GM12891 (cell line): ENCODE data around the gene CENPT.

Source experiments
- DNase-seq: peaks from one replicate; pipeline ENCODE4 v3.0.0; 2011; ENCODE audit warnings: low spot score; ENCODE audit not compliant: insufficient read length
- FAIRE-seq: peaks from 2 replicates; lab custom pipeline; 2011; peaks lifted over from hg19 to GRCh38; lab: Jason Lieb, UNC
- PAX5 ChIP-seq: IDR thresholded peaks from 2 replicates; pipeline ENCODE4 v1.6.1; 2011; ENCODE audit warnings: low read length, moderate library complexity, mild to moderate bottlenecking; ENCODE audit not compliant: insufficient read depth, severe bottlenecking
- POLR2A ChIP-seq: IDR thresholded peaks from 2 replicates; pipeline ENCODE4 v1.6.1; 2011; ENCODE audit warnings: low read depth, low read length, control low read depth
- POLR2AphosphoS5 ChIP-seq: IDR thresholded peaks from 2 replicates; pipeline ENCODE4 v1.6.1; 2011; ENCODE audit warnings: low read depth, low read length, control low read depth
- POU2F2 ChIP-seq: IDR thresholded peaks from 2 replicates; pipeline ENCODE4 v1.6.1; 2011; ENCODE audit warnings: low read depth, mild to moderate bottlenecking, control low read depth, low read length, moderate library complexity
- SPI1 ChIP-seq: IDR thresholded peaks from 2 replicates; pipeline ENCODE4 v1.6.1; 2011; ENCODE audit warnings: low read depth, low read length, control low read depth
- TAF1 ChIP-seq: IDR thresholded peaks from 2 replicates; pipeline ENCODE4 v1.6.1; 2011; ENCODE audit warnings: low read depth, low read length, control low read depth

CENPT gene

DNA sequence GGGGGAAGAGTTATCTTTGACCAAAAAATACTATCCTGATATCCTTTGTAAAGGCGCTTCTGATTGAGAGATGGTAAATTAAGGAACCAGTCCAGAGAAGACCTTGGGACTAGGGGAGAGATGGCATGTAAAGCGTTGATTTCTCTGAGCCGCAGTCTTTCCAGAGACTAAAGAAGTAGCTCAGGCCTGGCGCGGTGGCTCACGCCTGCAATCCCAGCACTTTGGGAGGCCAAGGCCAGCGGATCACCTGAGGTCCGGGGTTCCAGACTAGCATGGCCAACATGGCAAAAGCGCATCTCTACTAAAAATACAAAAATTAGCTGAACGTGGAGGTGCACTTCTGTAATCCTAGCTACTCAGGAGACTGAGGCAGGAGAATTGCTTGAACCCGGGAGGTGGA is 625 bp upstream of the CENPT start:
- FAIRE-seq (no peak), DNase-seq (no peak)
- TF ChIP-seq POU2F2 (no peak), TAF1 (no peak)

DNA sequence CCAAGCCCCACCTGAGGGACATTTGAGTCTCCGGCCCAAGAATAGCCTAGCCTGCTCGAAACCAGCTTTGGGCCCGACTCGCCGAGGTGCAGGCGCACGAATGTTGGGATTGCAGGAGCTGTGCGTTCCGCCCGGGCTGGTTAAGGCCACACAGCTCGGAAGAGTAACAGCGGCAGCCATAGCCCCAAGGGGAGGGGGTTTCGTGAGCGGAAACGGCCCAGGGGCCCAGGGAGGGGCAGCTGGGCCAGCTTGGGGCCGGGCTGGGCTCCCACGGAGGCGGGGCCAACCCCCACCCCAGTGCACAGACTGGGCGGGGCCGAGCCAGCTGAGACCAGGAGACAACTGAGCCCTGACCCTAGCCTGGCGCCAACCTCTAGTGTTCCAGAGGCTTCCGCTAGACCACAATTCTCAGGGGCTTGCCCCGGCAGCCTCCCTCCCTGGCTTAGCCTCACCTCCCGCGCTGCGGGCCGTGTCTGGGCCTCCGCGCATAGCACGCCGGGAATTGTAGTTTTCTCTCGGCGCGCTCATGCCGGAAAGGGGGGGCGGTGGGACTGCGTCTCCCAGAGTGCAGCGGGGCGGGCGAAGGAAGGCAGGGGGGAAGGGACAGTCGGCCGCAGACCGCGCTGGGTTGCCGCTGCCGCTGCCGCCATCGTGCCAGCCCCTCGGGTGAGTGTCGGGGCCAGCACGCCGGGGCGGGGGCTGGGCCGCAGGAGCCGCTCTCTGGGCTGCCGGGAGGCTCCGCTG is 1.0 kb downstream of the CENPT start, which contains the start of gene NUTF2:
TSS of gene NUTF2 (plus strand) at position 614 of the 744 bp plus-strand sequence. CDS start 18,198 bp downstream, outside the sequence.
- DNase-seq (peak; percentile 94), FAIRE-seq (peak; percentile 93)
- TF ChIP-seq TAF1, result peak; percentile 63; the same call in 1 of the 2 replicates
- TF ChIP-seq PAX5, result no peak
- TF ChIP-seq POLR2AphosphoS5, result peak; percentile 65
- peak; percentile 69 for TF ChIP-seq POLR2A
- TF ChIP-seq POU2F2, result no peak
- no peak for TF ChIP-seq SPI1

GRCh38 chr16:67846063-67846319 is 1.5 kb downstream of the CENPT start:
- DNase-seq, result no peak
- TF ChIP-seq SPI1 (no peak), POLR2A (no peak), TAF1 (no peak), POLR2AphosphoS5 (no peak), POU2F2 (no peak), PAX5 (no peak)
- FAIRE-seq, result no peak

DNA sequence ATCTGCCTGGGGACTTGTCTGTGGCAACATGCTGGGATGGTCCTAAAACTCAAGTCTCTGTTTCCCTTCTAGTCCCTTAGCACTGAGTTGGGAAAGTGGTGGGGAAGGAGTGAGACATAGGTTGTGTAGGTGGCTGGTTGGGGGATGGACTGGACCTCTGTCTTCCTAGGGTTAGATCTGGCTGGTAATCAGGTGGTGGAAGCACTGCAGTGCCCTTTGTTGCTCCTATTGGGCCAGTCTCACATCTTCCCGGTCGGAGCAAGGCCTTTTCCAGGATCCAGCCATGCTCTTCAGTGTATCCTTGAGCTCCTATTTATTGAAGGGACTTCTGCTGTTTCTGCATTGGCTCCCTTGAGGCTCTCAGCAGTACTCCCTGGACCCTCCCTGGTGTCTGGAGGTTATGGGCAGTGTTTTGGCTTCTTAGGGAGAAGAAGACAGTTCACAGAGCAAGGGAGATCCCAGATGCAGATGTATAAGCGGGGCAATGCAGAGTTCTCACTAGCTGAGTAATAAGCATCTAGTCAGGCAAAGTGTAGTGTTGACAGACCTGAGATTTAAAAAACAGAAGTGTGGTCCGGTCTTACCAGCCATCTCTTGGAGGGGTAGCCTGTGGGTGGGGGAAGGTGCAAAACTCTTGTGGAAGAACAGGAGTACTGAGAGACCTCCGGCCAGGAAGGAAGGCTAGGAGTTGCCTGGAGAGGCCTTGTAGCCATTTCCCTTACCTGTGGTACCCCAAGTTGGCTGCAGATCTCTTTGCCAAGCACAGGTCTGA is 2.0 kb downstream of the CENPT start:
- FAIRE-seq (no peak), DNase-seq (no peak)
- no peak for TF ChIP-seq TAF1
- TF ChIP-seq POLR2AphosphoS5, result no peak
- no peak for TF ChIP-seq POLR2A
- TF ChIP-seq POU2F2, result no peak
- no peak for TF ChIP-seq PAX5
- peak; percentile 41; the same call in 1 of the 2 replicates for TF ChIP-seq SPI1

DNA sequence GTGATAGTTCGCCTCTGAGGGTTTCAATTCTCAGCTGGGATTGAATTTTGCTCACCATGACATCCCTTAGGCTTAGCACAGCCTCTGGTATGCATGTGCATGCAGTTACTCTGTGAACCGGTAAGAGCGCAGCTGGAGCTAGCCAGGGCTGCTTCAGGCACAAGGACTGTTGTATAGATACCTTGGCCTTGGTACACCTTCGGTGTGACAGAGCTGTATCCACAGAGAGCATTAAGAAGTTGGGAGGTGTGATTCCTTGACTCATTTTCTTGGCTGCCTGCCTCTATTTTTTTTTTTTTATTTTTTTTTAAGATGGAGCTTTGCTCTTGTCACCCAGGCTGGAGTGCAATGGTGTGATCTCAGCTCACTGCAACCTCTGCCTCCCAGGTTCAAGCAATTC is 3.0 kb downstream of the CENPT start:
- FAIRE-seq (no peak), DNase-seq (no peak)
- TF ChIP-seq PAX5, result no peak
- TF ChIP-seq TAF1, result no peak
- TF ChIP-seq POLR2A, result no peak
- TF ChIP-seq SPI1, result no peak
- no peak for TF ChIP-seq POLR2AphosphoS5
- TF ChIP-seq POU2F2, result no peak

DNA sequence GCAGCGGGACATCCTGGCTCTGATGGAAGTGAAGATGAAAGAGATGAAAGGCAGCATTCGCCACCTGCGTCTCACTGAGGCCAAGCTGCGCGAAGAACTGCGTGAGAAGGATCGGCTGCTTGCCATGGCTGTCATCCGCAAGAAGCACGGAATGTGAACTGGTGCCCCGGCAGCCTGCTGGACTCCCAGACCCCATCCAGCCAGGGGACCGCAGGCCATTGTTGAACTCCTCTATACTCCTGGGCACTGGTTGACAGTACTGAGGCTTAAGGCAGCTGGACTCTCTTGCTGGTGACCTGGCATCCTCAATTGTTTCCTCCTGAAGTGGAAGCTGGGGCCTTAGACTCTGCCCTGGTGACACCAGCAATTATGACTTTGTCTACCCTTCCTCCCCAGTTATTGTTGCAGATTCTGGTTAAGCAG is 4.1 kb downstream of the CENPT start:
- FAIRE-seq (no peak), DNase-seq (no peak)
- no peak for TF ChIP-seq TAF1
- no peak for TF ChIP-seq SPI1
- TF ChIP-seq POLR2AphosphoS5, result no peak
- TF ChIP-seq POU2F2, result no peak
- TF ChIP-seq POLR2A, result no peak
- no peak for TF ChIP-seq PAX5

- DNase-seq, result no peak
- FAIRE-seq, result no peak
- TF ChIP-seq POU2F2 (0 out of 2 replicates have a peak, but pooled peaks have one; percentile 20), TAF1 (no peak; the same call in 1 of the 2 replicates), POLR2A (no peak), SPI1 (no peak), PAX5 (no peak), POLR2AphosphoS5 (no peak)
Observed at GRCh38 chr16:67842509-67843342, 4.8 kb downstream of the CENPT start.

- FAIRE-seq (peak; percentile 91), DNase-seq (peak; percentile 84)
- no peak for TF ChIP-seq POLR2AphosphoS5
- no peak for TF ChIP-seq POLR2A
- 0 out of 2 replicates have a peak, but pooled peaks have one; percentile 17 for TF ChIP-seq POU2F2
- TF ChIP-seq SPI1, result peak; percentile 42
- TF ChIP-seq TAF1, result no peak
Observed at GRCh38 chr16:67841816-67842508, 5.5 kb downstream of the CENPT start, which contains the start of gene THAP11. TSS of gene THAP11 (plus strand) at chr16:67842320. CDS start at chr16:67842555, 235 bp downstream.

- DNase-seq (no peak), FAIRE-seq (no peak)
- TF ChIP-seq SPI1 (no peak), POU2F2 (no peak), PAX5 (no peak), TAF1 (no peak), POLR2AphosphoS5 (no peak), POLR2A (no peak)
Observed at GRCh38 chr16:67841198-67841815, 6.2 kb downstream of the CENPT start.
